GM18907 (cell line): ENCODE results near the gene SLIT3.

Source experiments
- ATAC-seq: cut with Tn5 transposase; IDR thresholded peaks from one replicate; pipeline ENCODE4 v1.9.1; 2021; ENCODE audit warnings: mild to moderate bottlenecking, moderate library complexity; ENCODE audit not compliant: unreplicated experiment

The SLIT3 gene

GRCh38 chr5:169272111-169272510 is 28.8 kb downstream of the SLIT3 start:
- ATAC-seq: no peak

DNA sequence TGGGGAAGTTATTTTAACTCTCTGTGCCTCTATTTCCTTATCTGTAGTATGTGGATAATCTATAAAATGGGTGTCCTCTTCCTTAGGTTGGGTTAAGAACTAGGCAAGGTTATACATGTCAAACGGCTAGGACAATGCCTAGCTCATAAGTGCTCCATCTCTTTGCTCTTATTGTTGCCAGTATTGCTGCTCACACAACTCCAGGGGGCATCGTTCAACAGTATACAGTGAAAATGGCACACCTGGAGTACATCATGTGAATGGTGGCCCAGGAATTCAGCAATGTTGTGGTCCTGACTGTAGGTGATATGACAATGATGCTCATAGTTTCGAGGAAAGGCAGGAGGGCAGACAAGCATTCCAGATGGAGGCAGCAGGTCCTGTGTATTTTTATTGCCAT is 30.1 kb downstream of the SLIT3 start:
- ATAC-seq: no peak

DNA sequence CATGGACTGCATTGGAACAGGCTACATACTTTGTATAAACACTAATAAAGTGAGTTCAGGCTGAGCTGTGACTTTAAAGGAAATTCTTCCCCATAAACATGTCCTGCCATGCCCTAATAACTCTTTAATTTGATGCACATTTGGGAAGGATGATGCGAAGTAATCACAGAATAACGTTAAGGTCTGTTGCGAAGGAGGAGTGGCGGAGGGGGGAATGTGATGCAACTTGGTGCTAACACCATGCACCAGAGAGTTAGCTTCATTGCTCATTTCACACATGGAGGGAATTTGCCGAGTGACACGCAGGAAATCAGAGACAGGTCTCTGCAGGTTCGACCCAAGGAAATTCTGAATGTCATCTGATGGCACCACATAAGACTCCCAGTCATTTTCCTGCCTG is 32.9 kb downstream of the SLIT3 start:
- no peak for ATAC-seq

- no peak for ATAC-seq
Measured at GRCh38 chr5:169265888-169266287, 35.1 kb downstream of the SLIT3 start.

- no peak for ATAC-seq
Measured at GRCh38 chr5:169263591-169263990, 37.3 kb downstream of the SLIT3 start.

- no peak for ATAC-seq
Measured at GRCh38 chr5:169260896-169261569, 39.9 kb downstream of the SLIT3 start.

GRCh38 chr5:169258372-169259000 is 42.5 kb downstream of the SLIT3 start:
- no peak for ATAC-seq

DNA sequence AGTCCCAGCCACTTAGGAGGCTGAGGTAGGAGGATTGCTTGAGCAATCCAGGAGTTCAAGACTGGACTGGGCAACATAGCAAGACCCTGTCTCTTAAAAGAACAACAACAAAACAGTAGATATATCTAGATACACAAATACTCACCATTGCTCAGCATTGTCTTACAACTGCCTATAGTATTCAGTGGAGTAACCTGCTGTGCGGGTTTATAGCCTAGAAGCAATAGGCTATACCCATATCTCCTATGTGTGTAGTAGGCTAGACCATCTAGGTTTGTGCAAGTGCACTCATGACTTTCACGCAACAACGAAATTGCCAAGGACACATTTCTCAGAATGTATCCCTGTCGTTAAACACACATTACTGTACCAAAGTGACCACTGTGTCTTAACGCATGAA is 44.7 kb downstream of the SLIT3 start:
- ATAC-seq: no peak

DNA sequence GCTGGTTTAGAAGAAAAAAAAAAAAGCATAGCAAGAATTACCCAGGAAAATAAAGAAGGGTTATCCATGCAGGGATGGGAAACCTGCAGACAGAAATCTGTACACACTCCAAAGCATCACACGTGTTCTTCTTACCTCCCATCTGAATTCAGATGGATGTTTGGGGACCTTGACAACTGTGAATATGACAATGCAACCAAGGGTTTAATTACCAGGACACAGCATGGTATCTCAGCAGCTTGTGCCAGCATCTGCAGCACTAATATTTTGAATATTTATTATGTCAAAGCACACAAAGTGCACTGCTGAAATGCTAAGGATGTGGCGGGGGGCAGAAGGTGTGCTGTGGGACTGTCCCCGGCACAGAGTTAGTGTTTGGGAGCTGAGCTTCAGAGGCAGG is 47.9 kb downstream of the SLIT3 start:
- no peak for ATAC-seq

- ATAC-seq: no peak
Measured at GRCh38 chr5:169251333-169252084, 49.4 kb downstream of the SLIT3 start.

DNA sequence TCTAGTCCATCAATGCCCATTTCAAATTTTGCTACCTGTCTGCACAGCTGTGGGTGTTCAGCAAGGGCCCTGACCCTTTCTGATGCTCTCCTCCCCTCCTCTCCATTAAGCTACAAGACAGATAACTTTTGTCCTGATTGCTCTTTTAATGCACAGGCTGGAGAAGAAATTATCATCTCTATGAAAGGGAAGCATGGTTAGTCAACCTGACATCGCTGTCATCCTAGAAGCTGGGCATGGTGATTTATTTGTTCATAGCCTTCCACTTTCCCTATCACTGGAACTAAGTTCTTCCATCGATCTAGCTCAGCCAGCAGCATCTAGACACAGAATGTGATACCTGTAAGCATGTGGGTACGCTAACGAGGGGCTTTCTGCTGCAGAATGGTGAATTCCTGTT is 50.1 kb downstream of the SLIT3 start:
- ATAC-seq: no peak

GRCh38 chr5:169248996-169249395 is 51.9 kb downstream of the SLIT3 start:
- no peak for ATAC-seq

GRCh38 chr5:169248550-169248949 is 52.4 kb downstream of the SLIT3 start:
- no peak for ATAC-seq

GRCh38 chr5:169244812-169245211 is 56.1 kb downstream of the SLIT3 start:
- no peak for ATAC-seq

- ATAC-seq: no peak
Measured at GRCh38 chr5:169243651-169244422, 57.1 kb downstream of the SLIT3 start.

- ATAC-seq: no peak
Measured at GRCh38 chr5:169242849-169243186, 58.1 kb downstream of the SLIT3 start.

GRCh38 chr5:169242175-169242848 is 58.6 kb downstream of the SLIT3 start:
- ATAC-seq: no peak

DNA sequence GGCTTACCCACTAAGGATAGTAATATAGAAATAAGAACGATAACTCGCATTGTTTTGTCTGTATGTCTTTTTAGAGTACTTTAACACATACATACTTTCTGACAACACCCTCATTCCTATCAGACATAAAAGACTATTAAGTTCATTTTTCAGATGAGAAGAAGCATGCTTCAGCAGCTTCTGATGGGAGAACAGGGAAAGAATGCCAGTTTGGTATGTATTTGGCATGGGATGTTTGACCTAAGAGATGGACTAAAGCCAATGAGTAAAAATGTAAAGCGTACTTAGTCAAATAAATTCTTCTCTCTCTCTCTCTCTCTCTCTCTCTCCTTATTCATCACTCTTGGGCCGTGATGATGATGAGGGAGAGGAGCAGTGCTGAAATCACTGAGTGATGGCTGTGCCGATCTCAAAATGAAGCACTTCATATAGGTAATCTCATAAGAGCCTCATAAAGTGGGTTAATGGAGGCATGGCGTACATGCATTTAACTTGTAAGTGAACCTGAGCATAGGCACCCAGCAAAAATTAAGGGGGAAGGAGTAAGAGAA is 71.5 kb downstream of the SLIT3 start:
- no peak for ATAC-seq

- ATAC-seq: no peak
Measured at GRCh38 chr5:169226895-169227294, 74.0 kb downstream of the SLIT3 start.

DNA sequence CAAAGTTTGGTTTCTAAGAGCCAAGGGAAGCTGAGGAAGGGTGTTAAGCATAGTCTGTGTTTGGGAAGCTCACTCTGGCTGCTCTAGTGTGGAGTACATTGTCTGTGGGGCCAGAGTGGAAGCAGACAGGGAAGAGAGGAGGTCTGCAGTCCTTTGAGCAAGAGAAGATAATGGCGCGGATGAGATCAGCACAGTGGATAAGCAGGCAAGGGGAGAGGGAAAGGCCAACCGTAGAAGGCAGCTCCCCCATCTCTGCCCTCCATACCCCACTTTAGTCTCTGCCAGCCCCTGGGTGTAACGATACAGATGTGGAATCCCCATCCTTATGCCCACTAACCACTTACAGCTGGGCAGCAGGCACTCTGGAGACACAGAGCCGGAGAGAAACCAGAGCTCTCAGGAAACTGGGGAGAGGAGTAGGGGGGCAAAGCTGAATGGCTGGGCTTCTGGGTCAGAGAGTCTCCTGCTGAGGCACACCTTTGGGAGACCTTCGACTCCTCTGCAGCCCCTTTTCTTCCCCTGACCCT is 75.0 kb downstream of the SLIT3 start:
- ATAC-seq: no peak
